GM18861 (cell line): Measurements from ENCODE around the gene SIRT1.
"Not testable (repeated sequence)": the region's sequence is repeated elsewhere in the genome, so short reads cannot be mapped to it uniquely, and the experiment has no call there.

ENCODE experiments used
- ATAC-seq: cut with Tn5 transposase; IDR thresholded peaks from one replicate; pipeline ENCODE4 v1.9.1; 2021; ENCODE audit not compliant: unreplicated experiment

SIRT1 gene

DNA sequence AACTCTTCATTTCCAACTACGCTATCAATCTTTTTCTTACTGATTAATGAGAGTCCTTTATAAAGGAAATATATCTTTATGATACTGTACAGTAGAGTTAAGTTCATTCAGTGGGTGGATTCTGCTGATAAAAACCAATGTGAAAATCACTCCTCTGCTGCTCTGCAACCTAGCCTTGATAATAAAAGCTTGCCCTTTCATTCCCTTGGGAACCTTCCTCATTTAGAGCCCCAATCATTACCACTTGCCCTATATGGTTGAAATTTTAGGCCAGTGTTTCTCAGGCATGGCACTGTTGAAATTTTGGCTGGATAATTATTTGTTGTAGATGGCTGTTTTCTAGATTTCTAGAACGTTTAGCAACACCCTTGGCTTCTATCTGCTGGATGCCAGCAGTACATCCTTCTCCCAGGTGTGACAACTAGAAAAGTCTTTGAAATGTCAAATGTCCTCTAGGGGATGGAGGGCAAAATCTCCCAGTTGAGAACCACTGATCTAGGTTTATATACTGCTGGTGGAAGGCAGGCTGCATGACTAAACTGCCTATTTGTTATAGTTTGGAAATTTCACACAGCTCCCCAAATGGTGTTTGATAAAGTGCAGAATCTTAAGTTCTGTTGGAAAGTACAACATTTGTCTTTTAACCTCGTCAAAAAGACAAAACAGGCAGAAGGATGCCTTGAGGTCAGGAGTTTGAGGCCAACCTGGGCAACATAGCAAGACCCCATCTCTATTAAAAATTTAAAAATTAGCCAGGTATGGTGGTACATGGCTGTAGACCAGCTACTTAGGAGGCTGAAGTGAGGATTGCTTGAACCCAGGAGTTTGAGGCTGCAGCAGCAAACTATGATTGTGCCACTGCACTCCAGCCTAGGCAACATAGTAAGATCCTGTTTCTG lies 8.9 kb upstream of the SIRT1 start:
- ATAC-seq = no peak

GRCh38 chr10:67877421-67877820 lies 7.0 kb upstream of the SIRT1 start:
- not testable (repeated sequence) for ATAC-seq

GRCh38 chr10:67878133-67878532 lies 6.3 kb upstream of the SIRT1 start:
- no peak for ATAC-seq

GRCh38 chr10:67883710-67884312 lies 645 bp upstream of the SIRT1 start:
- ATAC-seq = no peak

DNA sequence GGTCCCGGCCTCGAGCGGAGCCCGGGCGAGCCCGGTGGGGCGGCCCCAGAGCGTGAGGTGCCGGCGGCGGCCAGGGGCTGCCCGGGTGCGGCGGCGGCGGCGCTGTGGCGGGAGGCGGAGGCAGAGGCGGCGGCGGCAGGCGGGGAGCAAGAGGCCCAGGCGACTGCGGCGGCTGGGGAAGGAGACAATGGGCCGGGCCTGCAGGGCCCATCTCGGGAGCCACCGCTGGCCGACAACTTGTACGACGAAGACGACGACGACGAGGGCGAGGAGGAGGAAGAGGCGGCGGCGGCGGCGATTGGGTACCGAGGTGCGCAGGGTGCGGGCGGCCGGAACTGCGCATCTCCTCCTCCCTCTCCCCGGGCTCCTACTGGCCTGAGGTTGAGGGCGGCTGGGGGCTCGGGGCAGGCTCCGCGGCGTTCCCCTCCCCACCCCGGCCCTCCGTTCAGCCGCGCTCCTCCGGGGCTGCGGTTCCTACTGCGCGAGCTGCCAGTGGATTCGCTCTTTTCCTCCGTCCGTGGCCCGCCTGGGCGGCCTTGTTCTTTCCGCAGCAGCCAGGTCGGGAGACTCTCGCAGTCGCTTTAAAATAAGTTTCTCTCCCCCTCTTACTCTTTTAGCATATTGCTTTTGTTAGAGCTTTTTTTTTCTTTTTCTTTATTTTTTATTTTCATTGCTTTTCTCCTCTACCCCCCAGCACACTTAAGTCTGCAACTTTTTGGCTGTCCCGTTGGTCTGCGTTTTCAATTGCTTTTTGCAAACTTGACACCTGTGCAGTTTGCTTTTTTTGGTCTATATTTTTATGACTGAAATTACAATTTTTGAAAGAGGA lies 600 bp downstream of the SIRT1 start:
- ATAC-seq = peak; percentile 32

GRCh38 chr10:67893637-67894036 lies 9.2 kb downstream of the SIRT1 start:
- no peak for ATAC-seq

DNA sequence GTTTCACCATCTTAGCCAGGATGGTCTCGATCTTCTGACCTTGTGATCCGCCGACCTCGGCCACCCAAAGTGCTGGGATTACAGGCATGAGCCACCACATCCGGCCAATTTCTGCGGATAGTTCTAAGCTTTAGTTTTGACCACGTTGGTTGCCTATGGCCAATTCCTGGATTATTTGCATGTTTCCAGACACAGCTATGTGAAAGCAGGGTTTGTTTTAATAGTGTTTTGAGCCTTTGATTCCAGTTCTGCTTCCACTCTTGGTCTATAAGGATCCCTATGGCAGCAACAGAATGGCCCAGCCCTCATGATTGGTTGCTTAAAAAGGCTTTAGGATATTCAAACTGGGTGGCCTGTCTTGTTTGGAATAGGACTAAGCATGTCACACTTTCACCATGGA lies 19.1 kb downstream of the SIRT1 start:
- ATAC-seq = no peak

GRCh38 chr10:67912331-67912946 lies 28.0 kb downstream of the SIRT1 start:
- no peak for ATAC-seq

- no peak for ATAC-seq
These were observed 30.4 kb downstream of the SIRT1 start for GRCh38 chr10:67914777-67915340.

- no peak for ATAC-seq
These were observed 32.7 kb downstream of the SIRT1 start for GRCh38 chr10:67917169-67917568.

- ATAC-seq = no peak
These were observed 33.2 kb downstream of the SIRT1 start for GRCh38 chr10:67917679-67918078.

DNA sequence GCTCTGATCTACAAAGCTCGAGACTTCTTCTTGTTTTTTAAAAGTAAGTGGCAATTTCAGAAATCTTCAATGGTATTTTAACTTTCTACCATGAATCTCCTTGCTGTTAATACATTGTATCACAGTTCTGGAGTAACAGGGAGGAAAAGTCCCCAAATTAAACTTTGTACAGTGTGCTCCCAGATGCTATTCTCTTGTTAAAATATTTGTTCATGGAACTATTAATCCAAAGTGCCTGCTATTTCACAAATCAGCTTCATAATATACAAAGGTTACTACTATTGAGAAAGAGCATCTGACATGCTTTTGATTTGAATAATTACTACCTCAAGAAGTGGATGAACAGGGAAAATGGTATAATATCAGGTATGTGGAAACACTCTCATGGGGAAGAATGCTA lies 36.6 kb downstream of the SIRT1 start:
- ATAC-seq = no peak

GRCh38 chr10:67923551-67923950 lies 39.1 kb downstream of the SIRT1 start:
- ATAC-seq = no peak

- no peak for ATAC-seq
These were observed 39.7 kb downstream of the SIRT1 start for GRCh38 chr10:67924136-67924535.

GRCh38 chr10:67925449-67926005 lies 41.1 kb downstream of the SIRT1 start:
- ATAC-seq = no peak

- ATAC-seq = no peak
These were observed 42.5 kb downstream of the SIRT1 start for GRCh38 chr10:67926951-67927350.

DNA sequence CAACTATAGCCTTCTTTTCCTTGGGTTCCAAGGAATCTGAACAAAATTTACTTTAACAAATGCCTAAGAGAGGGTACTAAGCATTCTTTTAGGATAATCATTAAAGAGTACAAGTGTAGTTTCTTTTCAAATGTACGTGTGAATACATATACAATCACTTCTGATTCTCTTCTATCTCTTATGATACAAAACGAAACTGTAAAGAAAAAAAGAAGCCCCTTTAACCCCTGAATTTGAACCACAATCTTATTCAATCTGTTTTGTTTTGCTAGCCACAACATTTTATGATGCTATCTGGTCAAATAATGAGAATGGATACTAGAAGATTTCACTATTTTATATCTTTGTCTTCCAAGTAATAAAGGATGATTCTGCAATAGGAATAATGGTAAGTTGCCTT lies 48.7 kb downstream of the SIRT1 start:
- ATAC-seq = no peak

DNA sequence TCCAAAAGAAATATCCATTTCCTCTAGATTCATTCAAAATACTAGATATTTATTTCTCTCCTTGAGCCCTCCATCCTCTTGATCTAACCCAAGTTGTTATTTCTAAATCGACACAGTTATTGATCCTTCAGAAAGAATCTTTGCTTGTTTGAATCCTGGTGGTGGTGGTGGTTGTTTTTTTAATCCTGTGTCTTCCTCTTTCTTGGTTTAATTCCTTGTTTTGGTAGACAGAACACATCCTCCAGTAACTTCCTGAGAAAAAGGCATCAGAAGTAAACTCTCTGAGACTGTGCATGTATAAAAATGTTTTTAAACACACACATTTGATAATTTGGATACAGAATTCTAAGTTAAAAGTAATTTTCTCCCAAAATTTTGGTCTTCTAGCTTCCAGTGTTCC lies 49.9 kb downstream of the SIRT1 start:
- no peak for ATAC-seq

DNA sequence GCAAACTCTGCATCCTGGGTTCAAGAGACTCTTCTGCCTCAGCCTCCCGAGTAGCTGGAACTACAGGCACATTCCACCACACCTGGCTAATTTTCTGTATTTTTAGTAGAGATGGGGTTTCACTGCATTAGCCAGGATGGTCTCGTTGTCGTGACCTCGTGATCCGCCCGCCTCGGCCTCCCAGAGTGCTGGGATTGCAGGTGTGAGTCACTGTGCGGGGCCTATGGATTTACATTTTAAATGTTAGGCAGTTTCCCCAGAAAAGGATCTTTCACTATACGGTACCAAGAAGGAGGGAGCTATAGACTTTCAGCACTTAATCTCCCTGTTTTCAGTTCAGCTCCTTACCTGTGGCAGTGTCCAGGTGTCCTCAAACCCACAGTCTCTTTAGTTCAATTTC lies 50.8 kb downstream of the SIRT1 start:
- no peak for ATAC-seq

GRCh38 chr10:67936416-67936815 lies 52.0 kb downstream of the SIRT1 start:
- ATAC-seq = no peak

DNA sequence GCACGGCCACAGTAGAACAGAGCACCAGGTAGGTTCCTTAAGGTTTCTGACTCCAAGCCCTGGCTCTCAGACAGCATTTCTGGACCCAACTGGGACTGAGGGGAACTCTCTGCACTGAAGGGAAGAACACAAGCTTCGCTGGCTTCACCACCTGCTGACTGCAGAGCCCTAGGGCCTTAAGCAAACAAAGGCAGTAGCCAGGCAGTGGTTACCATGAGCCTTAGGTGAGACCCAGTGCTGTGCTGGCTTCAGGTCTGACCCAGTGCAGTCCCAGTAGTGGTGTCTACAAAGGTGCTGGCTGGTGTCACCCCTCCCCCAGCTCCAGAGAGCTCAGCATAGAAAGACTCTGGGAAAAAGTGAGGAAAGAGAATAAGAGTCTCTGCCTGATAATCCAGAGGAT lies 59.5 kb downstream of the SIRT1 start:
- no peak for ATAC-seq
